Measurements from ENCODE around the gene RNF41. TPM values are rescaled to one million over a fixed set of nuclear protein-coding genes. Genes with fewer than 3 reads are reported as not detected.

RNF41 gene
- total and polyA plus RNA-seq, 2 of the 13 experiments (the other 11 are each of a cell fraction or from before 2014, with no cell fraction given): 27.1 to 39.4 TPM

GRCh38 chr12:56266693-56267442, 45.1 kb upstream of the RNF41 start, which contains the start of gene COQ10A (continued):
- no peak for TF ChIP-seq ZNF101 (CRISPR knock-in tag; IDR thresholded peaks at IDR 0.05; ENCODE audit: borderline replicate concordance, low read depth)
- no peak for TF ChIP-seq ZBTB39 (CRISPR knock-in tag; IDR thresholded peaks at IDR 0.05)
- no peak; the same call in 1 of the 2 replicates for TF ChIP-seq ZNF318 (CRISPR knock-in tag; IDR thresholded peaks at IDR 0.05)
- no peak for TF ChIP-seq ZNF20 (CRISPR knock-in tag; IDR thresholded peaks at IDR 0.05)
- TF ChIP-seq ZBTB21 (CRISPR knock-in tag; IDR thresholded peaks at IDR 0.05): no peak
- peak; percentile 88; the same call in 1 of the 2 replicates for TF ChIP-seq ZNF33B (CRISPR knock-in tag; IDR thresholded peaks at IDR 0.05)
- TF ChIP-seq E2F2 (CRISPR knock-in tag; IDR thresholded peaks at IDR 0.05; ENCODE audit: borderline replicate concordance): no peak
- TF ChIP-seq MBNL3 (CRISPR knock-in tag; conservative IDR thresholded peaks at IDR 0.05): no peak
- TF ChIP-seq MEIS1 (CRISPR knock-in tag; IDR thresholded peaks at IDR 0.05; ENCODE audit: borderline replicate concordance): peak; percentile 79; the same call in 1 of the 2 replicates
- peak; percentile 90 for TF ChIP-seq MXD4 (CRISPR knock-in tag; IDR thresholded peaks at IDR 0.05)
- TF ChIP-seq NFIC (IDR thresholded peaks at IDR 0.05; ENCODE audit: low read length): no peak
- peak; percentile 21; the same call in 1 of the 2 replicates for TF ChIP-seq CBFB (CRISPR knock-in tag; IDR thresholded peaks at IDR 0.05)
- no peak for TF ChIP-seq NAIF1 (CRISPR knock-in tag; IDR thresholded peaks at IDR 0.05; ENCODE audit: borderline replicate concordance)
- no peak for TF ChIP-seq SOX13 (IDR thresholded peaks at IDR 0.05)
- TF ChIP-seq SOX13 (CRISPR knock-in tag; conservative IDR thresholded peaks at IDR 0.05 in 1 of 2, IDR thresholded peaks at IDR 0.05 in 1 of 2): peak in 1 of 2 experiments; percentile 9; a peak in 1 of 4 replicates
- TF ChIP-seq ZNF343 (CRISPR knock-in tag; IDR thresholded peaks at IDR 0.05): peak; percentile 59; the same call in 1 of the 2 replicates
- no peak for TF ChIP-seq ZNF672 (CRISPR knock-in tag; IDR thresholded peaks at IDR 0.05)
- TF ChIP-seq ZNF546 (CRISPR knock-in tag; conservative IDR thresholded peaks at IDR 0.05): peak; percentile 86; the same call in 1 of the 2 replicates

All from HepG2 (cell line).